Measurements from ENCODE around the gene FAAP20.

Gene FAAP20

DNA sequence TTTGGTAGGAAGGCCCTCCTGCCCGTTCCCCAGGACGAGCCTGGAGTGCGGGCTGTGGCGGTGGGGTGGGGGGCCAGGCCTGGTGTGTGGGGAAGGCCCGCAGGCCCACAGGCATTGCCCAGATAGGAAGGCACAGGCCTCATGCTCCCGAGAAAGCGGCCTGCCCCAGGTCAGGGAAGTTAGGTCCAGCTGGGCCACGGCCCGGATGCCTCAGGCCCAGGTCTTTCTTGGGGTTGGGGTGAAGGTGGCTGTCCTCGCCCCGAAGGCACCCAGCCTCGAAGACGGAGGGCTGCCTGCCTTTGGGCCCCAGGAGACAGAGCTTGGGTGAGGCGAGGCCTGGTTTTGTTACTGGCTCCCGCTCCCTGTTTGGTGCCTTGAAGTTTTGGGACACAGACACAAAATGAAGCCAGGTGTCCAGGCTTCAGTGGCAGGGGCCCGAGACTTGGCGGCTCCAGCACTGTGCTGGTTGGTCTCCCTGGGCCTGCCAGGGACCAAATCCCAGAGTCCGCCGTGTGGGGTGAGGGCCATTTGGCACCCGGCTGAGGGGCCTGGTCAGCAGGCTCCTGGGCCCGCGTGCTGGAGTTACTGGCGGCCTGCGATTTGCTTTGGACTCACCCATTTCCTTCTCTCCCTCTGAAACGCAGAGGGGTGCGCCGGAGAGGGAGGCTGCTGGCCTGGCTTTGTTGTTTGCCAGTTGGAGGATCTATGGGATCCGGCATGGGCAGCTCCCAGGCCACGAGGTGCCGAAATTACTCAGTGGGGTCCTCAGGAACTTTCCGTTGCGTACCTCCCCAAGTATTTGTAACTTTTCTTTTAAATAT is 35.5 kb upstream of the FAAP20 start:
- no peak for DNase-seq

DNA sequence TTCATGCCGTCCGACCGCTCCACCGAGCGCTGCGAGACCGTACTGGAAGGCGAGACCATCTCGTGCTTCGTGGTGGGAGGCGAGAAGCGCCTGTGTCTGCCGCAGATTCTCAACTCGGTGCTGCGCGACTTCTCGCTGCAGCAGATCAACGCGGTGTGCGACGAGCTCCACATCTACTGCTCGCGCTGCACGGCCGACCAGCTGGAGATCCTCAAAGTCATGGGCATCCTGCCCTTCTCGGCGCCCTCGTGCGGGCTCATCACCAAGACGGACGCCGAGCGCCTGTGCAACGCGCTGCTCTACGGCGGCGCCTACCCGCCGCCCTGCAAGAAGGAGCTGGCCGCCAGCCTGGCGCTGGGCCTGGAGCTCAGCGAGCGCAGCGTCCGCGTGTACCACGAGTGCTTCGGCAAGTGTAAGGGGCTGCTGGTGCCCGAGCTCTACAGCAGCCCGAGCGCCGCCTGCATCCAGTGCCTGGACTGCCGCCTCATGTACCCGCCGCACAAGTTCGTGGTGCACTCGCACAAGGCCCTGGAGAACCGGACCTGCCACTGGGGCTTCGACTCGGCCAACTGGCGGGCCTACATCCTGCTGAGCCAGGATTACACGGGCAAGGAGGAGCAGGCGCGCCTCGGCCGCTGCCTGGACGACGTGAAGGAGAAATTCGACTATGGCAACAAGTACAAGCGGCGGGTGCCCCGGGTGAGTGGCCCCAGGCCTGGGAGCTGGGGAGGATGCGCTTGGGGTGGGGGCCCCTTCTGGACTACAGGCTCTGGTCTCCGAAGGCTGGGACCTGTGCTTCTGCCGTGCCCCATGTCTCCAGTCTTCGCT is 34.7 kb upstream of the FAAP20 start:
- peak; percentile 48 for DNase-seq

DNA sequence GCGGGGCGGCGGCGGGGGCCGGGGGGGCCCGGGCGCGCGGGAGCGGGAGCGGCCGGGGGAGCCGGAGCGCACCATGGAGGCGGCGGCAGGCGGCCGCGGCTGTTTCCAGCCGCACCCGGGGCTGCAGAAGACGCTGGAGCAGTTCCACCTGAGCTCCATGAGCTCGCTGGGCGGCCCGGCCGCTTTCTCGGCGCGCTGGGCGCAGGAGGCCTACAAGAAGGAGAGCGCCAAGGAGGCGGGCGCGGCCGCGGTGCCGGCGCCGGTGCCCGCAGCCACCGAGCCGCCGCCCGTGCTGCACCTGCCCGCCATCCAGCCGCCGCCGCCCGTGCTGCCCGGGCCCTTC is 34.1 kb upstream of the FAAP20 start:
- no peak for DNase-seq

DNA sequence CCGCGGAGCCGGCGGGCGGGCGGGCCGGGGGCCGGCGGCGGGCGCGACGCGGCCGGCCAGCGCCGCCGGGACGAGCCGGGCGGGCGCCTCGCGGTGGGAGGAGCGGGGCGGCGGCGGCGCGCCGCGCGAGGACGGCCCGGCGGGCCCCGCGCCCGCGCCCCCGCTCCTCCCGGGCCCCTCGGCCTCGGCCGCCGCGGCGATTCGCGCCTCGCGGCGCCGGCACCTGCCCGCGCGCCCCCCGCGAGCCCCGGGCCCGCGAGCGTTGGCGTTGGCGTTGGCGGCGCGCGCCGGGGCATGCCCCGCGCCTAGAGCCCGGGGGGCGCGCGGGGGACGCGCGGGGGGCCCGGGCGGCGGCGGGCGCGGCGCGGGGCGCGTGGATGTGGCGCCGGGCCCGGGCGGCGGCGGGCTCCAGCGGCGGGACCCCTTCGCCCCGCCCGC is 33.6 kb upstream of the FAAP20 start, which contains the start of gene SKI:
Gene SKI (plus strand): TSS at position 163 of the 438 bp plus-strand sequence. CDS start 448 bp downstream, outside the sequence.
- no peak for DNase-seq

DNA sequence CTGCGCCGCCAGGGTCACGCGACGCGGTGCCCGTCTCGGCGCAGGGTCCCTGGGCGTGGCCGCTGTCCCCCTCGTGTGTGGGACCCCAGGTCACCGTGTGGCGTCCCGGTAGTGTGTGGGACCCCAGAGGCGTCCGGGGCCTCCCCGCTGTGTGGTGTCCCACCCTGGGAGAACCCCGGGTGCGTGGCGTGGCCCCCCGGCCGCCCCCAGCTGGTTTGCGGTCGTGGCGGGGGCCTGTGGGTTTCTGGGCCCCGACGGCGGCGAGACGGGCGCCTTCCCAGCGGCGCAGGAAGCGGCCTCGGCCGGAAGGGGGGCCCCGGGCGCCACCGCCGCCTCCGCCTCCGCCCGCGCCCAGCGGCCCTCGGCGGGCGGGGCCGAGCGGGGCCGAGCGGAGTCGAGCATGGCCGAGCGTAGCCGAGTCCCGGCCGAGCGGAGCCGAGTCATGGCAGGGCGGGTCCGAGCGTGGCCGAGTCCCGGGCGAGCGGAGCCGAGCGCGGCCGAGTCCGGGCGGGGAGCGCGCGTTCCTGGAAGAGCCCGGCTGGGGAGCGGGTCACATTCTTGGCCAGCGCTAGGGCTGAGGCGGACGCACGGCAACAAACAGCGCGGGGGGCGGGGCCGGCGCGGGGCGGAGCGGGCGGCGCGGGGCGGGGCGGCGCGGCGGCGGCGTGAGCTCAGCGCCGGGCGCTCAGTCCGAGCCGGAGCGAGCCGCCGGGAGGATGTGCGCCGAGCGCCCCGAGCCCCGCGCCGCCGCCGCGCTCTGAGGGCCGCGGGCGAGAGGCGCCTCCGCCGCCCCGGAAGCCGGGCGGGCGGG is 33.0 kb upstream of the FAAP20 start:
- peak; percentile 91 for DNase-seq

DNA sequence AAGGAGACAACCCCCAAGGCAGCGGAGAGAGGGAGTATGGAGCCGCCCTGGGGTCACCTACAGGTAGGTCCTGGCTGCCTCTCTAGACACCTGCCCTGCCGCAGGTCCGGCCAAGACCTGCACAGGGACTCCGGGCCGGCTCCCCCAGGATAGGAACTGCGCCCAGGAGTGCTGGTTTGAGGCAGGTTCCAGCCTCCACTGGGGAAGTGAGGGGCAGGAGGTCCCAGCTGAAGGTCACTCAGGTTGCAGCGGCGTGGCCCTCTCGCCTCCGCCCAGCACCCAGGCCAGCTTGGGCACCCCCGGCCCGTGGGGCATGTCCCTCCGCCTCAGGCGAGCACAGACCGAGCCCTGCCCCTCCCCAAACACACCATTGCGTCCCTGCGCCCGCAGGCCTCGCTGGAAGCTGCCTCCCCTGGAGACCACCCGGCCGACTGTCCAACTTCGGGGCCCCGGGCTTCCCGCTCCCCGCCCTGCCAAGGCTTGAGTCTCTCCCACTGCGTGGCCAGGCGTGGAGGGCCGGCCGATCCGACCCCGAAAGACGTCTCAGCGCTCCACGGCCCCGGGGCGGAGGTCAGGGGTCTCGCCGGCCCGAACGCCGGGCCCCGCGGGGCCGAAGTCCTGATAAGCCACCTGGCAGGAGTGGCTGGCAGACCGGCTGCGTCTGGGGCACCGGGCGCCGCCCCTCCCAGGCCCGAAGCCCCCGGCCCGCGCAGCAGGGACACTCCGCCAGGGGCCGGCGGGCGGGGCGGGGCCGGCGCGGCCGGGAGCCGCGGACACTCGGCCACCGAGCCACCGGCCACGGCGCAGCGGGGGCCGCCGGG is 32.2 kb upstream of the FAAP20 start:
- DNase-seq = no peak

DNA sequence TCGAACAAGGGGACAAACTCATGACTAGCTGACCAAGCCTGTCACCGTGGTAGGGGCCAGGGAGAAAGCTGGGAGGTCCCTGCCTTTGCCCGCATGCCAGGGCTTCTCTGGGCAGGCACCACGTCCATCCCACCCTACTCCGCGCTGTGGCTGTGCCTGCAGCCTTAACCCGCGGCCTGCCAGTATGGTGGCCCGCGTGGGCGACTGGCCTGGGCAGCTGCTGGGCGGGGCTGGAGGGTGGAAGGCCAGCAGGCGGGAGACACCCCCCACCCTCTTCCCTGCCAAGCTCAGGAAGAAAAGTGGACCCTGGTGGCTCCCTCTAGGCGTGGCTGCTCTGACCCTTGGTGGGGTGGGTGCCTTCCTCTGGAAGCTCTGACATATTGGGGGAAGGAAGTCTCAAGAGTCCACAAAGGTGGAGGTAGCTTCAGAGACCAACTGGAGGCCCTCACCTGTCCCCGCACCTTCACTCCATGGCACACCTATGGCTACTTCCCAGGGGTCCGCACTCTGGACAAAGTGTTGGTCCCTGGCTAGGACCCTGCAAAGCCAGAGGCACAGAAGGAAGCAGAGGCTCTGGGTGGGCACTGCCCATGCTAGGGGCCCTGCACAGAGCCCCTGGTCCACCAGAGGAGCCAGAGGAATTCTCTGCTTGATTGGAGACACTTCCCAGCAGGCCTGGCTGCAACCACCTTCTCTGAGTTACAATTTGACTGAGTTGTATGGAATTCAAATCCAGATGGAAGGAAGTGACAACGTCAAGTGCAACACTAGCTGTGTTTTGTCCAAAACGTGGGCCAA is 30.3 kb upstream of the FAAP20 start:
- no peak for DNase-seq

DNA sequence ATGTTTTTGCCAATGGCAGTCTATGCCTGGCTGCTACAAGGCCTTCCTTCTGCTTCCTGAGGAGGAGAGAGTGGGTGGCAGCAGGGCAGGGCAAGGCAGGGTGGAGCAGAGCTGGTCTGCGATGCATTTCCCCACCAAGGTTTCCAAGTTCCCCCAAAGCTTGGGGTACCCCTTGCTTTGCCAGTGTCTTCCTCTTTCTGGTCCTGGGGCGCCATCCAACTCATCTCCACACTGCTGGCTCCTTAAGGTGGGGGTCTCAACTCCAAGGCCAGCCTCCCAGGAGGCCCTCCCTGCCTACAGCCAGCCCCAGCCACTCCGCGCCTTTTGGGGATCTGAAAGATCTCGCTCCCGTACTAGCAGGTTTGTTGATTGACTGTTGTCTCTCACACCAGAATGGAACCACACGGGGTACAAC is 29.6 kb upstream of the FAAP20 start:
- no peak for DNase-seq

DNA sequence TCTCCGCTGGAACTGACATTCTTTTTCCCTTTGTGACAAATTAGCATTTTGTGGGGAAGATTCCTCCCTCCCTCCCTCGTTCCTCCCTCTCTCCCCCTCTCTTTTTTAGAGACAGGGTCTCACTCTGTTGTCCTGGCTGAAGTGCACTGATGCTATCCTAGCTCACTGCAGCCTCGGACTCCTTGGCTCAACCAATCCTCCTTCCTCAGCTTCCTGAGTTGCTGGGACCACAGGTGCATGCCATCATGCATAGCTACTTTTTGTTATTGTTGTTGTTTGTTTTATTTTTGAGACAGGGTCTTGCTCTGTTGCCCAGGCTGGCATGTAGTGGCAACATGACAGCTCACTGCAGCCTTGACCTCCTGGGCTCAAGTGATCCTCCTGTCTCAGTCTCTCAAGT is 26.7 kb upstream of the FAAP20 start:
- no peak for DNase-seq

DNA sequence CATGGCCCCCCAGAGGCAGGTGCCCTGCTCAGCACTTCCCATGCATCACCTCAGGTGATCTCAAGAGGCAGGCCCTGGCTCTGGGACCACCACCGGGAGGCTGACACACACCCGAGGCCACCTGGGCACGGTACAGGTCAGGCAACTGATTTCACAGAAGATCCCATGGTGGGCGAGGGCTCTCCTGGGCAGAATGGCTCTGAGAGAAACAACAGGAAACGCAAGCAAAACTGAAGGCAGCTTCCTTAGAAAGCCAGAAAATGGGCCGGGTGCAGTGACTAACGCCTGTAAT is 22.1 kb upstream of the FAAP20 start:
- no peak for DNase-seq

DNA sequence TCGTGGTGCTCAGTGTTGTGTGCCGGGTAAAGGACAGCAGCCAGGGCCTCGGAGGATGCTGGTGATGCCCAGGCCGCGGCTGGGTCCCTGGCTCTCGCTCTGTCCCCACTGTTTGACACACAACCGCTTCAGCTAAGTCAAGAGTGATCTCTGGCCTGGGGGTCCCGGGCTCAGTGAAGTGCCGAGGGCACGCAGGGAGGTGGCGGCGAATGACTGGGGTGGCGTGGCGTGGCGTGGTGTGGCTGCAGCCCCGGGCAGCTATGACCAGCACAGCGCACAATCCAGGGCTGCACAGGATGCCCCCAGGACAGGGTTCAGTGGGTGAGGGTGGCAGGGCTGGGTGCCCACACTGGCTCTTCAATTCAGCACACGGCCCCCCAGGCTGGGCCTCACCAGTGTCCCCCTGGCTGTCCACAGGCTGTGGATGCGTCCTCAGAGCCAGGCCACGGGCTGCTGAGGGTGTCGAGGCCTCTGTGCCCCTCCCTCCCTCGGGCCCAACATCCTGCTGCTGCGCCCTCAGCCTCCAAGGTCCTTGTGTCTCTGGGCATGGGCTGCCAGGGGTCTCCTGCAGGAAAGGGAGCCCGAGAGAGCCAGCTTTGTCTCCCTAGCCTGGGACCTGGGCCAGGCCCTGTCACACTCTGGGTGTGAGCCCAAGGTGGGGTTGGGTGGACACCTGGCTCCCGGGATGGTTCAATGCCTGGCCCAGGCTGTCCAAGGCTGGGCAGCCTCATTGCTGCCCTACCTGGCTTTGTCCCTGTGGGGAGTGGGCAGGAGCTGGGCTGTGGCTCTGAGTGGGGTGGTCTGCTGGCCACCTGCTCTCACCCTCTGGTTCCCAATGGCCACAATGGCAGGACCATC is 21.6 kb upstream of the FAAP20 start:
- no peak for DNase-seq

DNA sequence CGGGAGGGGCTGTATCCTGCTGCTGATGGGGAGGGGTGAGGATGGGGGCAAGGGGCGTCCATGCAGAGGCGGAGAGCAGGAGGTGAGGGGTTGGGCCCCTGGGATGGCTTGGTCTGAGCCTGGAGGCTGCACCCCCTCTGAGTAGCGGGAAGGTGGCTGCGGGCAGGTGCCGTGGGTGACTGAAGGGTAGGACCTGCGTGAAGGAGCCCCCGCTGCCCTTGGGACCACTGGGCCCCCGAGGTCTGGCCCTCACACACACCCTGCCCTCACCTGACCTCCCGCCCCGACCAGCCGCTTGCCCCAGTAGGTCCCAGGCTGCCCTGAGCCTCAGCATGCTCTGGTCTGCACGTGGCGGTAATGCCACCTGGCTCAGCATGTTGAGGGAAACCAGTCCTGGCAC is 20.8 kb upstream of the FAAP20 start:
- DNase-seq = no peak

DNA sequence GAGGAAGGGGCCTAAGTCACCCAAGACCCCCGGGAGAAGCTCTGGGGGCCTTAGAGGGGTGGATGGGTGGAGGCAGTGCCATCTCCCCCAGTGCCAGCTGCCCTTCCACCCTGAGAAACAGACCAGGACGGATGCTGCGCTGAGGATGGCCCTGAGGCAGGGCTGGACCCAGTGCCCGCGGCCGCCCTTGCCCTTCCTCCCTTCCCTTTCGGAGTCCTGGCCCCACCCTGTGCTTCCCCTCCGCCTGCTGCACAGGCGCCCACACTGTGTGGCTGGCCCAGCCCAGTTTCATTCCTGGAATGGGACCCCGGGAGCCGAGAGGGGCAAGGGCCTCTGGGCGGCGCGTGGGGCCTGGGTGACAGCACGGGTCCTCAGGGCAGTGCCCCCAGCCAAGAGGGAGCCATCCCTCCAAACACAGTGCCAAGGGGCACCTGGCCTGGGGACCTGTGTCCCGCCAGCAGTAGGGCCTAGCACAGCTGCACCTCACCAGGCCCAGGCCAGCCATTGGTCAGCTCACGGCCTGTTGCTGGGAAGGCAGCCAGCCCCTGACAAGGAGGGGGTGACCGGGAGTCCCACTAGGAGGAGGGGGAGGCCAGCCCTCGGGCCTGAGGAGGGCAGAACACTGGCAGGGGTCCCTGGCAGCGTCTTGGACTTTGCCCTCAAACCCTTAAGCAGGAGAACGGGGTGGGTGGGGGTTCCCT is 20.1 kb upstream of the FAAP20 start:
- DNase-seq = no peak

DNA sequence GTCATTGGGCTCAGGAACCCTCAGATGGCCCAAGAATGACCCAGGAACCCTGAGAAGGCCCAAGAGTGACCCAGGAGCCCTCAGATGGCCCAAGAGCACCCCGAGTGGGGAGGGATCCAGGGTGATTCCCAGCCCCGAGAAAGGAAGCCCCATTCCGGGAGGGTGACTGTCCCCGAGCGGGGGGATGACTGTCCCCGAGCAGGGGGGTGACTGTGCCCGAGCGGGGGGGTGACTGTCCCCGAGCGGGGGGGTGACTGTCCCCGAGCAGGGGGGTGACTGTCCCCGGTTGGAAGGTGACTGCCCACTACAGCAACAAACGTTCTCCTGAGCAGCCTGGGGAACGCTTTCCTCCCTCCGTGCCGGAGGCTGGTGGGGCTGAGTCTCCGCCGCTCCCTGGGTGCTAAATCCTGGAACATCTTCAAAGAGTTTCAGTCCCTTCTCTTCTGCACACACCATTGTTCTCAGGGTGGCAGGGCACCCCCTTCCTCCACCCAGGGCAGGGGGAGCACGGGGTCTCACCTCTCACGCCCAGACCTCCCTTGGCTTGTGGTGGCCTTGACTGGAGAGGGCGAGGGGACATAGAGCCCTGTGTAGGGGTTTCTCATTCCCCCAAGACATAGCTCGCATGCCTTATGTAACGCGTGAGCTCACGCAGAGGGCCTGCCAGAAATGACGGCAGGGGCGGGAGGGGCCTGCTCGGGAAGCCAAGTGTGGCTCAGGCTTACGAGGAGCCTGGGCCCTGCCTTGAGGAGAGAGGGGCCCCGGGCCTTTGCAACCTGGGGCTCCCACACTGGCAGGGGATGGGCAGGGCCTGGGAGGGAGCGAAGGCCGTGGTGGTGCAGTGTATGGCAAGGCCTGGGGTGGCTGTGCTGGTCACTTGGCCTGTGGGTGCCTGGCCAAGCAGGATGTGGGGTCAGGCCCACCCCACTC is 19.3 kb upstream of the FAAP20 start:
- no peak for DNase-seq

DNA sequence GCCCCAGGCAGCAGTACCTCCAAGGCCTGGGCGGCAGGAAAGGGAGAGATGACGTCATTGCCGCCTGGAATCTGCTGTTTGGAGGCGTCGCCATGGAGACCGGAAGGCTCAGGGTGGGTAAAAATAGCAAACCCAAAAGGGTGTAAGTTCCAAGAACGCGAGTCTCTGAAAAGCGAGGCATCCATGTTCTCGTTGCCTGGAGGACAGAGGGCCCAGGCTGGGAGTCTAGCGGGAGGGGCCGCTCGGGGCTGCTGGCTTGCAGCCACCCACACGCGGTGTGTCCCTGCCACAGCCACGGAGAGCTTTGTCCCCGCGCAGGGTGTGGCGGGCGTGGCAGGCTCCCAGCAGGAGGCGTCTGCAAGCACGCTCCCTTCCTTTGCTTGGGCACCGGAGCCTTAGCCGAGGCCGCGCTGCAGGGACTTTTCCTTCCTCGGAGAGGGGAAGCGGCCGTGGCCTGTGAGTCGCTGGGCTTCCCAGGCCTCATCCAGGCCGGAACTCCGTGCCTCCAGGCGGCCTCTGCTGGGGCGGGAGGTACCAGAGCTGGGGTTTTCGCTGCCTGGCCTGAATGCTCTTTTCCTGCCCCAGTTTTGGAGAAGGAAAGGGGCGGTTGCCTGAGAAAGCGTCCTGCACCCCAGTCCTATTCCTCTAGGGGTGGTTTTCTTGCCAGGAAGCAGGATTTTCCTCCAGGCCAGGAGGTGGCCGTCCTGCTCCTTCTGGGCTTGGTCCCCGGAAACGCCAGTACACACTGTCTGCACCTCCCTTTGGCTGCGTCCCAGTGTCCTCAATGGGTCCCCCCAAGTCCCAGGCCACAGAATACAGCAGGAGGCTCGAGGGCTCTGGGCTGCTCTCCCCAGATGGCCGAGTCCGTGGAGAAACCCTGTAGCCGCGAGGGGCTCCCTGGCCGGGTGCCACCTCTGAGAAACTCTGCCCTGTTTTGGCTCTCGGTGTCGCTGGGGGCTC is 18.2 kb upstream of the FAAP20 start:
- DNase-seq = no peak

DNA sequence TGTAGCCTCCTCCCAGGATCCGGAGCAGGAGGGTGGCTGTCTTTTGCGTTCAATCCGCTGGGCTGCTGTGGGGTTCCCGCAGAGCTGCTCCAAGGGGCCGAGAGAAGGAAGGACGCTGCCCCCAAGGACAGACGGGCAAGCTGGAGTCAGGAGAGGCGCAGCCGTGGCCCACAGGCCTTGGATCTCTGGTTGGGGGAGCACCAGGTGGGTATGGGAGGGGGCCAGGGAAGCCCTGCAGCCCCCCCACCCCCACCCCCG is 17.6 kb upstream of the FAAP20 start:
- DNase-seq = no peak

DNA sequence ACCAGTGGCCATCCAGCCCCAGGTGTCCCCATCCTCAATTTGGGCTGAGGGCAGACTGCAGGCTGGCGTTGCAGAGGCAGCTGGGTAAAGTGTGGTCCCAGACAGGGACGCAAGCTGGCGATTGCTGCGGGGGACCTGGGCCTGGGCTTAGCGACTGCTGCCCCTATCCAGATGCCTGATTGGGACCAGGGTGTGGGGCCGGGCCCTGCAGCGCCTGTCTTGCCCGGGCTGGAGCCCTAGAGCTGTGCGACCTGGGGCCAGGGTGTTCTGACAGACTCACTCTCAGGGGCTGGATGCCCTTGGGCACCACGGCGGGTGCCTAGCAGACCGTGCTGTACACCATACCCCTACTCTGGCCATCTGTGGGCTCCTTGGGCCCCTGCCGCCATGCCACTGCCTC is 16.2 kb upstream of the FAAP20 start:
- DNase-seq = no peak

DNA sequence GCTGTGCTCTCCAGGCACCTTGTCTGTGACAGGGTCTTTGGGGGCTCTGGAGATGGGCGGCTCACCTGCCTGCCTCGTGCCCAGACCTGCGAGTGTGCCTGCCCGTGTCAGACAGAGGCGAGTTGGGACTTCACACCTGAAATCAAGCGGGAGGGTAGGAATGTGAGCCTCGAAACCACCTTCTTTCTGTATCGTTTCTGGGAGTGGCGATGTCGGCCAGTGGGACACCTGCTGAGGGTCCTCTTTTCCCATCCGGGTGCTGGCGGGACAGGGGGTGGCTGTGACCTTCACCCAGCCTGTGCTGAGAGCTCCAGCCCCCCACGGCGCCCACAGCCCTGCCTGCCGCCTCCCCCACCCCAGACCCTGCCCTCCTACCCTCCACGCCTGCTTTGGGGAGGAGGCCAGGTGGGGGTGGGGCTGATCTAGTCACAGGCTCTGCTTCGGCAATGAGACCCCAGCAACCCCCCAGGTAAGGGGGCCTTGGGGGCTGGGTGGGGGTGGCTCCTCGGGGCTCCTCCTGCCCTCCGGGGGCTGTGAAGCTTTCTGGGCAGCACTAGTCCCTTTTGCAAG is 15.6 kb upstream of the FAAP20 start:
- no peak for DNase-seq
